Stimulated activated CD4-positive, alpha-beta T cell treated with anti-CD3 and anti-CD28 coated beads, Interleukin-15, amount 100 ng/mL, for 48 hours (primary cell): ENCODE data around the gene MEGF6.

Experiments used
- DNase-seq, 2 donors: peaks; one replicate each; pipeline ENCODE4 v3.0.0-alpha.2; 2020; ENCODE audit warnings: low read depth in 2 of 2

MEGF6 gene

GRCh38 chr1:3459051-3459908 is 152.0 kb downstream of the MEGF6 start:
- DNase-seq = no peak

GRCh38 chr1:3457910-3458883 is 153.1 kb downstream of the MEGF6 start:
- DNase-seq = no peak

DNA sequence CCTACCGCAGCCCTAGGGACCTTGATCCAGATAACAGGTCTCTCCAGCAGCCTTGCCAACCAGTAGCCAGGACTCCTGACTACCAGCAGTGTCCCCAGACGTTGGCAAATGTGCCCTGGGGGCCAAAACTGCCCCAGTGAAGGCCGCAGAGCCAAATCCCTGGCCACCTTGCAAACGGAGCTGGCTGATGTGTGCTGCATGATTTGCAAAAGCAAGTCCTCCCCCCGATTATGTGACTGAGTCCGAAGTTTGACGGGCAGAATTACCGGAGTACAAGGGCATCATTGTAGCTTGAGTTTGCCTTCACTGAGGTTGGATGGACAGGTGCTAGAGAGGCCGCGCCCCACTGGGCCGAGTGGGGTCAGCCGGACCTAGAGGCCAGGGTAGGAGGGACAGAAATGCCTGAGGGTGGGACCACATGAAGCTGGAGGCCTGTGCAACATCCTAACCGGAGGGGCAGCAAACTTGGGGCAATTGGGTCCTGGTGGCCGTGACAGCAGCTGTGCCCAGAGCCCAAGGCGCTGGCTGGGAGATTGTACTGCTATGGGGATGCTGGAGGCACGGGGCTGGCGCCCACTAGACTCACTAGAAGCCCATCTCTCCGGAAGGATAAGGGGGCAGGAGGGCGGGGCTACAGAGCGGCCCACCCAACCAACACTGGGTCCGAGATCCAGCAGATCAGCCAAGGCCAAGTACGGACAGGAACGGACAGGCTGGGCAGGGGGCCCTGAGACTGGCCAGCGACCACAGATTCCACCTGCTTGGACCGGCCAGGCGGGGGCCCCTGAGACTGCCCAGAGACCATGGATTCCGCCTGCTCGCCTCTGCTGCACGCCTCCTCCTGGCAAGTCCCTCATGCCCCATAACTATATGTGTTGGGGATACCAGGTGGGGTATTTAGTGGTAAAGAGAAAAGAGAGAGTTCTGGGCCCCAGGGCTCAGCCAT is 154.1 kb downstream of the MEGF6 start:
- no peak for DNase-seq

GRCh38 chr1:3456449-3456963 is 154.8 kb downstream of the MEGF6 start:
- DNase-seq = no peak

GRCh38 chr1:3455670-3456448 is 155.4 kb downstream of the MEGF6 start:
- no peak for DNase-seq

DNA sequence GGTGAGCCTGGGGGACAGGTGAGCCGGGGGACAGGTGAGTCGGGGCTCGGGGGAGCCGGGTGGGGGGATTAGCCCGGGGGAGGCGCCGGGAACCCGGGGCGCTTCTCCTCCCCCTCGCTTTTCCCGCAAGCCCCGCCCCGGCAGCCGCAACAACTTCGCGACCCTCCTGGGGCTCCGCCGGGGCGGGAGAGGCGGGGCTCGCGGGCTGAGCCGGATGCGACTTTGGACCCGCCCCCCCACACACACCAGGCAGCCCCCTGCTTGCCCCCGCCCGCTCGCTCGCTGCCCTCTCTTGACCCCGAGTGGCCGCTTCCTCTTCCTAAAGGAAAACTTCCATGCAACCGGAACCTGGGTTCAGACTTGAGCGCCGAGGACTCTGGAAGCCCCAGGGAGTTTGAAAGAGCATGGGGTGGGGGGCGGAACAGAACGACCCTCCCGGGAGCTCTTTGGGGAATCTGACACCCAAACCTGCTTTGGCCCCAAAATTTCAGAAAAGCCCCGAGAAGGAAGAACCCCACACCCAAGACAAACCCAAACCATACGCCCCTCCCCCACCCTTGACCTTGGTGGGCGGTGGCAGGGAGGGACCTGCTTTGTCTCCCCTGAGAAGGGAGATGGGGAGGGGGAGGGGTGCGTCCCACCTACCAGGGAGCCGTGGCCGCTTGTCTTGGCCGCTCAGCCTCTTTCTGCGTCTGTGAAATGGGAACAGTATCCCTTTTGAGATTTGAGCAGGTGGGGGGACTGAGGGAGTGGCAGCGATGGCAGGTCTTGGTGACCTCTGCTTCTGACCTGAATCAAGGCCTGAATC is 156.3 kb downstream of the MEGF6 start:
- DNase-seq = no peak

DNA sequence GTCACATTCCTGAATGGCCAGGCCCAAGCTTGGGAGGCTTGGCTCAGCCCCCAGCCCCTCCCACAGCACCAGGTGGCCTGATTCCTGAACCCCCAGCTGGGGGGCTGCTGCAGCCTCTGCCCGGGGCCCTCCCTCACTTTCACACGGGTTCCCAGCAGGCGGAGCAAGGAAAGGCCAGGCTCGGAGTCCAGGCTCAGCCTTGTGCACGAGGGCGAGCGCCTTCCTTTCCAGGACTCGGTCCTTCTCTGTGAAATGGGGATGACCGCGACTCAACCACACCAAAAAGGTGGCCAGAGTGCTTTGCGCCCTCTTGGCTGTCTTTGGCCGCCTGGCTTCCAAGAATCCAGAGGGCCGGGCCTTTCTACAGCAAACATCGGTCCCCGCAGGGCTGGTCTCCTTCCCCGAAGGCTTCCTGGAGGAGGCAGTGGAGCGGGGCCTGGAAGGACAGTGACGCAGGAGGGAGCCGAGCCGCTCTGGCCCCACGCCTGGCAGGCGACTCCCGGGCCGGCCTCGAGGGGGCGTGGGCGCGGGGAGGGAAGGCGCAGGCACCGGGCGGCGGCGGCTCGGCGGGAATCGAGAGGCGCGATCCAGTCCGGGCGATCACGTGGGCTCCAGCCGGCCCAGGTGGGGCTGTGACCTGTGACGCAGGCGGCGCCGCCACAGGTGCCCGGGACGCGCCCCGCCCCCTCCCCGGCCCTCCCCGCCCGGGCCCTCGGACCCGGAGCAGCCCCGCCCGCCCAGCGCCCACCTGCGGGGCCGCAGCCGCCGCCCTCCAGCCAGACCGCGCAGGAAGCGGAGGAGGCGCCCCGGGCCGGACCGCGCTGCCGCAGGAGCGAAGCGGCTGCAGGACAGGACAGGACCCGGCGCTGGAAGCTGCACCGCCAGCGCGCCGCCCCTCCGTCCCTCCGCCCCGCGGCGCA is 157.2 kb downstream of the MEGF6 start, which contains the start of gene ARHGEF16:
TSS of gene ARHGEF16 (plus strand) at position 775 of the 920 bp plus-strand sequence. CDS start 8,420 bp downstream, outside the sequence.
- no peak for DNase-seq

DNA sequence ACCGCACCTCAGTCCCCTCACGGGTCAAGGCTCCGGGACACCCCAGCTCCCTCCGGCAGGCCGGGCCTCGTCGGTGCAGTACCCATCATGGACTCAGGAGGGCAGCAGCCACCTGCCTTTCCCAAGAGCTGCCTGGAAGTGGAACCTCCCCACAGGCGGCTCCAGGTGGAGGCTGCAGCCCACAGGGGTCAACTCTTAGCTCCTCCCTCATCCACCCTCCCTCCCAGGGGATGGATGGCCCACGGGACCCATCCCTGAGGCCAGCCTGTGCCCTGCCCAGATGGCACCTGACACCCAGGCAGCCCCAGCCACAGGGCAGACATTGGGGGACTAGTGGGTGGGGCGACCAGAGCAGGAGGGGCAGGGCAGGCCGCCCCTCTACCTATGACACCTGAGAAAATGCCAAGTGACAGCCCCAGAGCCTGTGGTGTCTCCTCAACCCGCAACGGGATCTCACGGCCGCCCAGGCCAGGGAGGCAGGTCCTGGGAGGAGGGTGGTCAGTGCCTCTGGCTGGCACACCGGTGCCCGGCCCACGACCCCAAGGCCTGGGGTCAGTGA is 158.0 kb downstream of the MEGF6 start:
- peak; percentile 38 to 64 for DNase-seq

DNA sequence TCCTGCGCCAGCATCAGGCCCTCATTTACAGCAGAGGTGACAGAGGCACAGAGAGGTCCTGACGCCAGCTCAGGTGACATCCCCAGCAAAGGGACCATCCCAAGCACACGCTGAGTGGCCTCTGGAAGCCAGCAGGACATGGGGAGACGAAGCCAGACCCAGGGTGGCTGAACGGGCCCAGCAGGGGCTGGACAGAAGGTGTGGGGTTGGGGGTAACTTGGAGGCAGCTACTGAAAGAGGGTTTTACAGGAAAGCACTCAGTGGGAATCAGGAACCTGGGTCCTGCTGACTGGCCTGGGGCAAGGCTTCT is 158.5 kb downstream of the MEGF6 start:
- DNase-seq = no peak

DNA sequence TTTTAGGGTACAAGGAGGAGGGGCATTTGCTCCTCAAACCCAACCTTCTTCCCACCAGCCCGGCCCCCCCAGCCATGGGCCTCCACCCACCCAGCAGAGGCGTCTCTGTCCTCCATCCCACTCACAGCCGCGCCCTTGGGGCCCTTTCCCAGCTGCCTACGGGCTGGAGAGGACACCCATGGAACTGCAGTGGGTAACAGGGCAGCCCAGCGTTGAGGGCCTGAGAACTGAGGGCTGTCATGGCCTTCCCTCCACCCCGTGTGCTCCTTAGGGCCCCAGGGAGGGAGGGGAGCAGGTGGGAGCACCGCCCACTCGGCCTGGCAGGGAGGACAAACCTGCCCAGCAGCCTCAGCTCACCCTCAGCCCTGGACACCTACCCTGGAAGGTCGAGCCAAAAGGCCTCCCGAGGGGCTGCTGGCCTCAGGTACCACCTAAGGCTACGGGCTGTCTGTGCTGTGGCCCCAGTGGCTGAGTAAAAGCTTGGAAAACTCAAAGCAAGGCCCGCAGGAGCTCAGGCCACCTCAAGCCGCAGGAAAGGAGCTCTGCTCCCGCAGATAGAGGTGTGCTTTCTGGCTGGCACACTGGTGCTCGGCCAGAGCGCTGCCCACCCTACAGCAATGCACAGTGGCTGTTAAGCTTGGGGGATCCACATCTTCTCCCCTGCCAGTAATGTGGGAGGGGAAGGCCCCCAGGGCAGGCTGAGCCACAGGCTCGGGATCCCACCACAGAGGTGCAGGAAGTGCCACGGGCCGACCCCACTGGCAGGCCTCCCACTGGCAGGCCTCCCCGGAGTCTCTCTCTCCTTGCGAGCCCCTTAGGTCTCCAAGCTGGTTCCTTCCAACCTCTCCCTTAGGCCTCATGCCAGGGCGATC is 159.1 kb downstream of the MEGF6 start:
- DNase-seq = no peak

- no peak for DNase-seq
These were observed 160.3 kb downstream of the MEGF6 start for GRCh38 chr1:3450983-3451382.

GRCh38 chr1:3450202-3450863 is 161.0 kb downstream of the MEGF6 start:
- DNase-seq = no peak

DNA sequence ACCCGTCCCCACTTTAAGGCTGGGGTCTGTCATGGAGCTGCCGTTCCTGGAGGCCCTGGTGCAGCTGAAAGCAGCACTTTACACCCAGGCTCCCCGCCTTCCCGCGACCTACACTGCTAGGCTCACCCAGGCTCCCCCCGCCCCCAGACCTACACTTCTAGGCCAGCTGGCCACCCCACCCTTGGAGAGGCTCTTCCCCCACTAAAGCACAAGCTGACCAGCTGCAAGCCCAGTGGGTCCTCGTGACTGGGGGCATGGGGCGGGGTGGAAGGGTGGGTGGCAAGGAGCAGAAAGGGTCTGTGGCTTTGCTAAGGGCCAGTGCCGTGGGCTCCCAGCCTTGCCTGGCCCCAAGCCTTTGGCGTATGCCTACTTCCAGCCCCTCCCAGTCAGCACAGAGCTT is 166.6 kb downstream of the MEGF6 start:
- no peak for DNase-seq

DNA sequence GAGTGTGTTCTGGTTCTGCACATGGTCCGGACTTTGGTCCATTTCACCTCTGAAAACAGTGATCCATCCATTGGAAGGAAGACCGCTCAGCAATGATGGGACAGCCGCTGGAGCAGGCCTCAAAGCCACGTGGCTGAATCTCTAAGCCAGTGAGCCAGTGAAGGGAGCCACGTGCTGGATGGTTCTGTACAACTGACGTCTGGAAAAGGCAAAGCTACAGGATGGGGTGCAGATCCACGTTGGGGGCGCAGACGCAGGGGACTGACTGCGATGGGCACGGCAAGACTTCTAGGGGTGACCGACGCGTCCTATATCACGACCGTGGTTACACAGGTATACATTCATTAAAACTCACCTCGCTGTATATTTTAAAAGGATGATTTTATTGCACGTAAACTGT is 167.0 kb downstream of the MEGF6 start:
- DNase-seq = no peak

DNA sequence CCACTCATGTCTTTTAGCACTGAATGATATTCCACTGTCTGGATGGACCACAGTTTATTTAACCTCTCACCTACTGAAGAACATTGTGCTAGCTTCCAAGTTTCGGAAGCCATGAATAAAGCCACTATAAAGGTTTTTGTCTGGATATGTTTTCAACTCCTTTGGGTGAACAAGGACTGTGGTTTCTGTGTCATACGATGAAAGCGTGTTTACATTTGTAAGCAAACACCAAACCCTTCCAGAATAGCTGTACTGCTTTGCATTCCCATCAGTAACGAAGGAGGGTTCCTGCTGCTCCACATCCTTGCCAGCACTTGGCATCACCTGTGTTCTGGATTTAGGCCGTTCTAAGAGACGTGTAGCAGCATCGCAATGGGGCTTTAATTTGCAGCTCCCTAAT is 167.5 kb downstream of the MEGF6 start:
- no peak for DNase-seq

GRCh38 chr1:3442901-3443300 is 168.4 kb downstream of the MEGF6 start:
- no peak for DNase-seq

GRCh38 chr1:3442331-3442730 is 169.0 kb downstream of the MEGF6 start:
- no peak for DNase-seq
